HCT116 (cell line): ENCODE data around the gene XPO4.

ENCODE experiments used
- CEBPB ChIP-seq: IDR thresholded peaks from 2 replicates; pipeline ENCODE4 v1.6.1; 2012; ENCODE audit warnings: low read depth
- EGR1 ChIP-seq: IDR thresholded peaks from 2 replicates; pipeline ENCODE4 v1.6.1; 2012; ENCODE audit warnings: low read depth
- EZH2 ChIP-seq: fragments of 200-600 bp; sonication (generic); IDR thresholded peaks from 2 replicates; pipeline ENCODE4 v1.6.1; 2017; ENCODE audit warnings: antibody characterized with exemption, mixed run types
- FOSL1 ChIP-seq: IDR thresholded peaks from 2 replicates; pipeline ENCODE4 v1.6.1; 2012; ENCODE audit warnings: low read depth
- JUND ChIP-seq: IDR thresholded peaks from 2 replicates; pipeline ENCODE4 v1.6.1; 2012
- POLR2A ChIP-seq: IDR thresholded peaks from 2 replicates; pipeline ENCODE4 v1.7.0; 2011; ENCODE audit warnings: borderline replicate concordance; ENCODE audit not compliant: insufficient read depth, insufficient read length; ENCODE audit errors: extremely low read depth
- RAD21 ChIP-seq: IDR thresholded peaks from 2 replicates; pipeline ENCODE4 v1.6.1; 2012; ENCODE audit warnings: low read depth, mild to moderate bottlenecking
- SRF ChIP-seq: IDR thresholded peaks from 2 replicates; pipeline ENCODE4 v1.6.1; 2012; ENCODE audit warnings: low read depth
- ZFX ChIP-seq: fragments of 450-650 bp; IDR thresholded peaks from 2 replicates; pipeline ENCODE4 v1.6.1; 2017
- ZNF274 ChIP-seq: fragments of 200-500 bp; sonication (Bioruptor generic); IDR thresholded peaks from 2 replicates; pipeline ENCODE4 v1.6.1; 2014; ENCODE audit warnings: mild to moderate bottlenecking, low read depth, low read length, inconsistent platforms
- TF ChIP-seq, protein P1 (sequence below), 3 experiments: fragments of 200-600 bp in 1 of 3; sonication (generic) in 1 of 3; IDR thresholded peaks in 2 of 3; conservative IDR thresholded peaks in 1 of 3; 2 replicates each; pipeline ENCODE4 v1.5.1; 2012 to 2017; ENCODE audit warnings: low read depth in 2 of 3, low read length in 2 of 3, antibody characterized with exemption in 1 of 3, borderline replicate concordance in 1 of 3, control low read depth in 1 of 3, mild to moderate bottlenecking in 1 of 3, mixed read lengths in 1 of 3, mixed run types in 1 of 3, moderate library complexity in 1 of 3; ENCODE audit not compliant: insufficient read depth in 1 of 3
- TF ChIP-seq, protein P2 (sequence below): IDR thresholded peaks from 2 replicates; pipeline ENCODE4 v1.6.1; 2012

DNA sequence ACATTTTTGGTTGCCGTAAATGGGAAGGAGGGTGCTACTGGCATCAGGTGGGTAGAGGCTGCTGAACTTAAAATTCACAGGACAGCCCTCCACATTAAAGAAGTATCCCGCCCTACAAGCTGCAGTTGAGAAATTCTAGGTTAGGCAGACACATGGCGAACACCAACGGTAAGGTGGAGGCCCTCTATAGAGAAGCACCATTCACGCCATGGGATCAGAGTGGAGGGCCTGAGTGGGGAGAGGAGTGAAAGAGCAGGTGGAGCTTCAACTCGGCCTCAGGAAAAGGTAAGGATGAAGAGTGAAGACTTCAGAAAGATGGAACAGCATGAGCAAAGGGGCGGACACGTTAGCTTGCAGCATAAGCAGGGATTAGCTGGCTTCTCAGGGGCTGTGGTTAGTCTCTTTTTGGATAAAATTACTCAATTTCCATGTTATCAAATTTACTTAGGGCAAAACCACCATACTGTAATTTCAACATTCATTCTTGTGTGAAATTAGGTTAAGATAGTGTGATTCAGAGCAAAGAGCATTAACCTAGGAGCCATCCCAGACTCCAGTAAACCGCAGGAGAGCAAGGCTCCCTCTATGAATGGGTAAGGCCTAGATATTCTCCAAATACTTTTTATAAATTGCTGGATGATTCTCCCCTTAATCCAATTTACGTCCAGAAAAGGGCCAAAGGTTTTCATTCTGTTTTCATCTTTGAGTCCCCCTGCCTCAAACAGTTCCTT is 130.0 kb downstream of the XPO4 start:
- no peak for TF ChIP-seq CEBPB
- TF ChIP-seq, protein P1, sequence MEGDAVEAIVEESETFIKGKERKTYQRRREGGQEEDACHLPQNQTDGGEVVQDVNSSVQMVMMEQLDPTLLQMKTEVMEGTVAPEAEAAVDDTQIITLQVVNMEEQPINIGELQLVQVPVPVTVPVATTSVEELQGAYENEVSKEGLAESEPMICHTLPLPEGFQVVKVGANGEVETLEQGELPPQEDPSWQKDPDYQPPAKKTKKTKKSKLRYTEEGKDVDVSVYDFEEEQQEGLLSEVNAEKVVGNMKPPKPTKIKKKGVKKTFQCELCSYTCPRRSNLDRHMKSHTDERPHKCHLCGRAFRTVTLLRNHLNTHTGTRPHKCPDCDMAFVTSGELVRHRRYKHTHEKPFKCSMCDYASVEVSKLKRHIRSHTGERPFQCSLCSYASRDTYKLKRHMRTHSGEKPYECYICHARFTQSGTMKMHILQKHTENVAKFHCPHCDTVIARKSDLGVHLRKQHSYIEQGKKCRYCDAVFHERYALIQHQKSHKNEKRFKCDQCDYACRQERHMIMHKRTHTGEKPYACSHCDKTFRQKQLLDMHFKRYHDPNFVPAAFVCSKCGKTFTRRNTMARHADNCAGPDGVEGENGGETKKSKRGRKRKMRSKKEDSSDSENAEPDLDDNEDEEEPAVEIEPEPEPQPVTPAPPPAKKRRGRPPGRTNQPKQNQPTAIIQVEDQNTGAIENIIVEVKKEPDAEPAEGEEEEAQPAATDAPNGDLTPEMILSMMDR (IDR thresholded peaks at IDR 0.05 in 2 of 3, conservative IDR thresholded peaks at IDR 0.05 in 1 of 3; ENCODE audit: borderline replicate concordance in 1 of 3, insufficient read depth in 1 of 3, low read depth in 2 of 3, low read length in 2 of 3) = no peak
- TF ChIP-seq POLR2A = no peak
- TF ChIP-seq EZH2 = no peak
- TF ChIP-seq, protein P2, sequence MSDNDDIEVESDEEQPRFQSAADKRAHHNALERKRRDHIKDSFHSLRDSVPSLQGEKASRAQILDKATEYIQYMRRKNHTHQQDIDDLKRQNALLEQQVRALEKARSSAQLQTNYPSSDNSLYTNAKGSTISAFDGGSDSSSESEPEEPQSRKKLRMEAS = no peak
- TF ChIP-seq SRF = no peak
- no peak for TF ChIP-seq ZFX
- no peak for TF ChIP-seq JUND
- no peak for TF ChIP-seq ZNF274
- no peak for TF ChIP-seq FOSL1
- no peak for TF ChIP-seq EGR1
- TF ChIP-seq RAD21 = no peak
